SK-N-SH treated with all-trans-retinoic acid at 6 μM for 48 hours (cell line): ENCODE measurements around the gene NKAIN1.
"Not testable (repeated sequence)": the region's sequence is repeated elsewhere in the genome, so short reads cannot be mapped to it uniquely, and the experiment has no call there.

Experiments
- ATAC-seq: fragments of 200-7000 bp; cut with Tn5 transposase; 3 replicates; pipeline ENCODE4 v1.9.1; 2020; ENCODE audit warnings: mild to moderate bottlenecking, moderate library complexity
- ARNTL ChIP-seq: fragments of 450-650 bp; formaldehyde crosslinking; IDR thresholded peaks from 2 replicates; pipeline ENCODE4 v1.5.0; 2020; ENCODE audit warnings: low read depth, mild to moderate bottlenecking, moderate library complexity, borderline replicate concordance
- CSDC2 ChIP-seq: fragments of 250-450 bp; sonication (Bioruptor Pico); IDR thresholded peaks from 2 replicates; pipeline ENCODE4 v1.5.0; 2020; ENCODE audit warnings: mild to moderate bottlenecking, moderate library complexity
- ESRRG ChIP-seq: fragments of 250-450 bp; sonication (Bioruptor Pico); IDR thresholded peaks from 2 replicates; pipeline ENCODE4 v1.6.1; 2021; ENCODE audit warnings: mild to moderate bottlenecking
- ISL1 ChIP-seq: fragments of 250-450 bp; sonication (Bioruptor Pico); IDR thresholded peaks from 2 replicates; pipeline ENCODE4 v2.1.2; 2022; ENCODE audit warnings: mild to moderate bottlenecking, moderate library complexity
- OSR1 ChIP-seq: fragments of 250-450 bp; sonication (Bioruptor Pico); IDR thresholded peaks from 2 replicates; pipeline ENCODE4 v1.8.0; 2022; ENCODE audit warnings: moderate library complexity, mild to moderate bottlenecking, inconsistent platforms
- PATZ1 ChIP-seq: fragments of 250-450 bp; sonication (Bioruptor Pico); IDR thresholded peaks from 2 replicates; pipeline ENCODE4 v1.8.0; 2020; ENCODE audit warnings: mild to moderate bottlenecking, moderate library complexity, borderline replicate concordance
- PPARA ChIP-seq: fragments of 250-450 bp; sonication (Bioruptor Pico); IDR thresholded peaks from 2 replicates; pipeline ENCODE4 v1.5.0; 2020; ENCODE audit warnings: mild to moderate bottlenecking, borderline replicate concordance
- RARB ChIP-seq: fragments of 250-450 bp; sonication (Bioruptor Pico); IDR thresholded peaks from 2 replicates; pipeline ENCODE4 v1.8.0; 2021; ENCODE audit warnings: mild to moderate bottlenecking, moderate library complexity
- SNAI2 ChIP-seq: fragments of 250-450 bp; sonication (Bioruptor Pico); IDR thresholded peaks from 2 replicates; pipeline ENCODE4 v1.5.0; 2020; ENCODE audit warnings: mild to moderate bottlenecking, moderate library complexity
- TCF4 ChIP-seq: fragments of 250-450 bp; sonication (Bioruptor Pico); IDR thresholded peaks from 2 replicates; pipeline ENCODE4 v1.8.0; 2021; ENCODE audit warnings: mild to moderate bottlenecking, moderate library complexity, borderline replicate concordance
- TOX ChIP-seq: fragments of 250-450 bp; sonication (Bioruptor Pico); IDR thresholded peaks from 2 replicates; pipeline ENCODE4 v1.8.0; 2021; ENCODE audit warnings: mild to moderate bottlenecking, moderate library complexity, borderline replicate concordance
- TSHZ2 ChIP-seq: fragments of 250-450 bp; sonication (Bioruptor Pico); IDR thresholded peaks from 2 replicates; pipeline ENCODE4 v1.5.0; 2020; ENCODE audit warnings: mild to moderate bottlenecking, moderate library complexity
- ZC3H10 ChIP-seq: fragments of 250-450 bp; sonication (Bioruptor Pico); IDR thresholded peaks from 2 replicates; pipeline ENCODE4 v1.5.1; 2021; ENCODE audit warnings: mild to moderate bottlenecking, moderate library complexity
- ZFP3 ChIP-seq: fragments of 250-450 bp; sonication (Bioruptor Pico); IDR thresholded peaks from 2 replicates; pipeline ENCODE4 v1.5.0; 2020; ENCODE audit warnings: mild to moderate bottlenecking, moderate library complexity
- ZFP30 ChIP-seq: fragments of 450-650 bp; formaldehyde crosslinking; IDR thresholded peaks from 2 replicates; pipeline ENCODE4 v1.5.0; 2022; ENCODE audit warnings: mild to moderate bottlenecking, moderate library complexity
- ZNF565 ChIP-seq: fragments of 450-650 bp; formaldehyde crosslinking; conservative IDR thresholded peaks from 2 replicates; pipeline ENCODE4 v1.5.0; 2020; ENCODE audit warnings: low read depth, mild to moderate bottlenecking, moderate library complexity
- ZNF70 ChIP-seq: fragments of 450-650 bp; formaldehyde crosslinking; IDR thresholded peaks from 2 replicates; pipeline ENCODE4 v1.5.0; 2020; ENCODE audit warnings: mild to moderate bottlenecking, moderate library complexity
- ZNF8 ChIP-seq: fragments of 450-650 bp; formaldehyde crosslinking; IDR thresholded peaks from 2 replicates; pipeline ENCODE4 v1.5.0; 2020; ENCODE audit warnings: mild to moderate bottlenecking, moderate library complexity
- TF ChIP-seq, protein P1 (sequence below): fragments of 250-450 bp; sonication (Bioruptor Pico); IDR thresholded peaks from 2 replicates; pipeline ENCODE4 v1.8.0; 2021; ENCODE audit warnings: low read depth, mild to moderate bottlenecking, moderate library complexity, borderline replicate concordance
- TF ChIP-seq, protein P2 (sequence below): fragments of 250-450 bp; sonication (Bioruptor Pico); IDR thresholded peaks from 2 replicates; pipeline ENCODE4 v1.5.1; 2021; ENCODE audit warnings: mild to moderate bottlenecking, moderate library complexity
- TF ChIP-seq, protein P3 (sequence below): fragments of 250-450 bp; sonication (Bioruptor Pico); IDR thresholded peaks from 2 replicates; pipeline ENCODE4 v1.5.1; 2020; ENCODE audit warnings: low read depth, mild to moderate bottlenecking, moderate library complexity

Gene NKAIN1

GRCh38 chr1:31263408-31263807, 23.7 kb upstream of the NKAIN1 start:
- ATAC-seq: no peak
- TF ChIP-seq ZC3H10 (no peak), ZNF8 (no peak), ISL1 (CRISPR knock-in tag) (no peak), ZFP30 (CRISPR knock-in tag) (no peak), ZNF70 (no peak), CSDC2 (CRISPR knock-in tag) (no peak), ESRRG (CRISPR knock-in tag) (no peak), ZNF565 (CRISPR knock-in tag) (no peak), ARNTL (CRISPR knock-in tag) (no peak), ZFP3 (CRISPR knock-in tag) (no peak), TCF4 (CRISPR knock-in tag) (no peak), OSR1 (no peak), TSHZ2 (CRISPR knock-in tag) (no peak)
- TF ChIP-seq, protein P1, sequence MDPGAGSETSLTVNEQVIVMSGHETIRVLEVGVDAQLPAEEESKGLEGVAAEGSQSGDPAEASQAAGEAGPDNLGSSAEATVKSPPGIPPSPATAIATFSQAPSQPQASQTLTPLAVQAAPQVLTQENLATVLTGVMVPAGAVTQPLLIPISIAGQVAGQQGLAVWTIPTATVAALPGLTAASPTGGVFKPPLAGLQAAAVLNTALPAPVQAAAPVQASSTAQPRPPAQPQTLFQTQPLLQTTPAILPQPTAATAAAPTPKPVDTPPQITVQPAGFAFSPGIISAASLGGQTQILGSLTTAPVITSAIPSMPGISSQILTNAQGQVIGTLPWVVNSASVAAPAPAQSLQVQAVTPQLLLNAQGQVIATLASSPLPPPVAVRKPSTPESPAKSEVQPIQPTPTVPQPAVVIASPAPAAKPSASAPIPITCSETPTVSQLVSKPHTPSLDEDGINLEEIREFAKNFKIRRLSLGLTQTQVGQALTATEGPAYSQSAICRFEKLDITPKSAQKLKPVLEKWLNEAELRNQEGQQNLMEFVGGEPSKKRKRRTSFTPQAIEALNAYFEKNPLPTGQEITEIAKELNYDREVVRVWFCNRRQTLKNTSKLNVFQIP (CRISPR knock-in tag): no peak
- TF ChIP-seq, all 23 proteins: peak for 0

- not testable (repeated sequence) for ATAC-seq
Observed at GRCh38 chr1:31262393-31262792, 22.7 kb upstream of the NKAIN1 start.

GRCh38 chr1:31261916-31262315, 22.2 kb upstream of the NKAIN1 start:
- TF ChIP-seq, protein P1 (CRISPR knock-in tag): no peak
- TF ChIP-seq ISL1 (CRISPR knock-in tag): no peak
- no peak for TF ChIP-seq ZNF8
- TF ChIP-seq ARNTL (CRISPR knock-in tag): no peak
- no peak for TF ChIP-seq CSDC2 (CRISPR knock-in tag)
- TF ChIP-seq PATZ1: no peak
- TF ChIP-seq SNAI2 (CRISPR knock-in tag): no peak
- no peak for TF ChIP-seq RARB (CRISPR knock-in tag)
- TF ChIP-seq ESRRG (CRISPR knock-in tag): no peak
- no peak for TF ChIP-seq TOX
- no peak for TF ChIP-seq ZNF565 (CRISPR knock-in tag)
- no peak for TF ChIP-seq OSR1
- TF ChIP-seq TCF4 (CRISPR knock-in tag): no peak
- TF ChIP-seq ZFP30 (CRISPR knock-in tag): no peak
- TF ChIP-seq, protein P2, sequence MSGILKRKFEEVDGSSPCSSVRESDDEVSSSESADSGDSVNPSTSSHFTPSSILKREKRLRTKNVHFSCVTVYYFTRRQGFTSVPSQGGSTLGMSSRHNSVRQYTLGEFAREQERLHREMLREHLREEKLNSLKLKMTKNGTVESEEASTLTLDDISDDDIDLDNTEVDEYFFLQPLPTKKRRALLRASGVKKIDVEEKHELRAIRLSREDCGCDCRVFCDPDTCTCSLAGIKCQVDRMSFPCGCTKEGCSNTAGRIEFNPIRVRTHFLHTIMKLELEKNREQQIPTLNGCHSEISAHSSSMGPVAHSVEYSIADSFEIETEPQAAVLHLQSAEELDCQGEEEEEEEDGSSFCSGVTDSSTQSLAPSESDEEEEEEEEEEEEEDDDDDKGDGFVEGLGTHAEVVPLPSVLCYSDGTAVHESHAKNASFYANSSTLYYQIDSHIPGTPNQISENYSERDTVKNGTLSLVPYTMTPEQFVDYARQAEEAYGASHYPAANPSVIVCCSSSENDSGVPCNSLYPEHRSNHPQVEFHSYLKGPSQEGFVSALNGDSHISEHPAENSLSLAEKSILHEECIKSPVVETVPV: no peak
- TF ChIP-seq ZNF70: no peak
- TF ChIP-seq, all 23 proteins: peak for 0
- ATAC-seq: no peak

DNA sequence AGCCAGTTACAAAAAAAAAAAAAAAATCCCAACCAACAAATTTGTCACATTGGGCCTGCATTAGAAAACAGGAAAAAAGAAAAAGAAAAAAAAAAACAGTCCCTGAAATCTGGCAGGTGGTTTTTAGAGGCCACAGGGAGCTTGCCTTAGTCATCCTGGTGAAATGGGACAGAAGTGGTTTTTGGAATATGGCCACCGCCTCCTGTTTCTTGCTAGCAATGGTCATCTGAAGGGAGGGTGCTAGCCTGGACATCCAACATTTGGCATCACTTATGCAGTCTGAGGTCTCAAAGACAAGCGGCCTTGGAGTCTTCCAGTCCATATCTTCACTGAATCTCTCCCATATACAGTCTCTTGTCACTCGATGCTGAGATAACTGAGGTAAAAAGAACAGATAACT, 20.1 kb upstream of the NKAIN1 start:
- TF ChIP-seq ZFP30 (CRISPR knock-in tag): no peak
- TF ChIP-seq, protein P3, sequence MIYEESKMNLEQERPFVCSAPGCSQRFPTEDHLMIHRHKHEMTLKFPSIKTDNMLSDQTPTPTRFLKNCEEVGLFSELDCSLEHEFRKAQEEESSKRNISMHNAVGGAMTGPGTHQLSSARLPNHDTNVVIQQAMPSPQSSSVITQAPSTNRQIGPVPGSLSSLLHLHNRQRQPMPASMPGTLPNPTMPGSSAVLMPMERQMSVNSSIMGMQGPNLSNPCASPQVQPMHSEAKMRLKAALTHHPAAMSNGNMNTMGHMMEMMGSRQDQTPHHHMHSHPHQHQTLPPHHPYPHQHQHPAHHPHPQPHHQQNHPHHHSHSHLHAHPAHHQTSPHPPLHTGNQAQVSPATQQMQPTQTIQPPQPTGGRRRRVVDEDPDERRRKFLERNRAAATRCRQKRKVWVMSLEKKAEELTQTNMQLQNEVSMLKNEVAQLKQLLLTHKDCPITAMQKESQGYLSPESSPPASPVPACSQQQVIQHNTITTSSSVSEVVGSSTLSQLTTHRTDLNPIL: no peak
- TF ChIP-seq PPARA: no peak
- ATAC-seq: no peak
